ENCODE results near the gene MMP17. TPM values are rescaled to one million over a fixed set of nuclear protein-coding genes. Genes with fewer than 3 reads are reported as not detected.

MMP17 gene
- 4.4 and 16.4 TPM in 2 replicates for total RNA-seq

GRCh38 chr12:131827961-131828534 lies at the start of gene MMP17:
Gene MMP17, plus strand, starts transcription at chr12:131828393. Its CDS starts 102 bp downstream, at chr12:131828495.

DNA sequence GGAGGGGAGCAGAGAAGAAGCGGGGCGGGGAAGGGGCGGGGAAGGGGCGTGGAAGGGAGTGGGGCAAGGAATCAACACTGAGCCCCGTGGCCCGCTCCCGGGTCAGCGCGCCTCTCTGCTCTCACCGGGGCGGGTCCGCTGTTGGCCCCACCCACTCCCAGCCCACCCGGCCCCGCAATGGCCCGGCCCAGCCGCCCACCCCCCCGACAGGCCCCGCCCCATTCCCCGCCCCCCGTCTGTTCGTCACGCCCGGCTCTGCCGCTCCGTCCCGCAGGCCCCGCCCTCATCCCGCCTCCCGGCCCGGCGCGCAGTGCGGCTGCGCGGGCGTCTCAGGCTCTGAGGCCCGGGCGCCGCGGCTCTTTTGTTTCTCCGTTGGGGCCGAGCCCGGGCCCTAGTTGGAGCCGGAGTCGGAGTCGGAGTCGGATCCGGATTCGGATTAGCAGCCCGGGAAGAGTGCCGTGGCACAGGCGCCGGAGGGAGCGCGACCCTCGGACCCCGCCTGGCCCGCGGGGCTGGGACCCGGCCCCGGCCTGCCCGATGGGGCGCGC lies 66.2 kb downstream of the MMP17 start, which contains the start of gene ULK1:
Gene ULK1 (plus strand): TSS at position 310 of the 548 bp plus-strand sequence. CDS start 380 bp downstream, outside the sequence.

Other genes with a start within 250 kb of the MMP17 start
- 17.0 and 24.6 TPM in 2 replicates for gene SFSWAP, start 117.3 kb upstream of the MMP17 start, total RNA-seq
- gene ULK1, start 66.2 kb downstream of the MMP17 start, total RNA-seq = 6.3 and 15.2 TPM in 2 replicates
- 16.5 and 16.6 TPM in 2 replicates for gene PUS1, start 100.9 kb downstream of the MMP17 start, total RNA-seq
- 8.8 and 14.4 TPM in 2 replicates for gene EP400, start 121.5 kb downstream of the MMP17 start, total RNA-seq

Measured in endothelial cell of coronary artery (primary cell).